ENCODE data around the gene ITGA11. TPM values are rescaled to one million over a fixed set of nuclear protein-coding genes. Genes with fewer than 3 reads are reported as not detected.

ITGA11 gene
- total RNA-seq, 1 donor from 2014 or later, result 7.0 TPM

DNA sequence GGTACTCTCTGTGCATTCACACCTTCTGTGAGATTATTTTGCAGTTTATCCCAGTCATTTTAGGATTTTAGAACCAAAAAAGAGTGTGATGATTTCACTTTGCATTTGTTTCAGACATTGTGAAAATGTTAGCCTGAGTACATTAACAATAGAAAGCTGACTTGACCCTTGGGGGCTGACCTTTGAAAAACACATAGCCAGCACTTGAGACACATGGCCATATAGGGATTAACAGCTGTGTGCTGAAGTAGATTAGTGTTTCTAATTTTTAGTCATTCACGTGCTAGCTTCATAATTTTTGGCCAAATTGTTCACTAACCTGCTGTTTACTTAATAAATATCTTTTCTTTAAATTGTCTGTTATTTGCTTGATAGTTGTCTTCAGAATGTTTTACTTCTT lies 151.0 kb downstream of the ITGA11 start:
- no peak for DNase-seq (ENCODE audit: low read depth)
- H3K27me3 ChIP-seq (ENCODE audit: control insufficient read depth, insufficient read depth, low read length), result no peaks in the 10 kb centered on the region
- H3K36me3 ChIP-seq (ENCODE audit: control insufficient read depth, insufficient read depth, low read length), result no peaks in the 10 kb centered on the region
- TF ChIP-seq CTCF (IDR thresholded peaks at IDR 0.05; ENCODE audit: insufficient read depth, low read length, poor library complexity, severe bottlenecking), result no peak
- no peak overlapping the region for H3K4me3 ChIP-seq (ENCODE audit: low read depth, low read length)

- no peaks in the 10 kb centered on the region for H3K36me3 ChIP-seq (ENCODE audit: control insufficient read depth, insufficient read depth, low read length)
- no peak for TF ChIP-seq CTCF (IDR thresholded peaks at IDR 0.05; ENCODE audit: insufficient read depth, low read length, poor library complexity, severe bottlenecking)
- DNase-seq (ENCODE audit: low read depth), result no peak
- H3K27me3 ChIP-seq (ENCODE audit: control insufficient read depth, insufficient read depth, low read length), result no peaks in the 10 kb centered on the region
- peak overlapping the region; percentile 95 for H3K4me3 ChIP-seq (ENCODE audit: low read depth, low read length)
These were observed 151.9 kb downstream of the ITGA11 start for GRCh38 chr15:68279779-68280753.

GRCh38 chr15:68278595-68279405 lies 153.2 kb downstream of the ITGA11 start:
- DNase-seq (ENCODE audit: low read depth), result no peak

DNA sequence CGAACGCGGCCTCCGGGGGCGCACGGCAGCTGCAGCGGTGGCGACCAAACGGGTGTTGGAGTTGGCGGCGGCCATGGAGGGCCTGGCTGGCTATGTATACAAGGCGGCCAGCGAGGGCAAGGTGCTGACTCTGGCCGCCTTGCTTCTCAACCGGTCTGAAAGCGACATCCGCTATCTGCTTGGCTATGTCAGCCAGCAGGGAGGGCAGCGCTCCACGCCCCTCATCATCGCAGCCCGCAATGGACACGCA lies 153.7 kb downstream of the ITGA11 start:
- TF ChIP-seq CTCF (IDR thresholded peaks at IDR 0.05; ENCODE audit: insufficient read depth, low read length, poor library complexity, severe bottlenecking), result peak; percentile 38
- no peak for DNase-seq (ENCODE audit: low read depth)

More at GRCh38 chr15:68278595-68279405, 153.2 kb downstream of the ITGA11 start:
- peak overlapping the region; percentile 95 for H3K4me3 ChIP-seq (ENCODE audit: low read depth, low read length)
- no peak for TF ChIP-seq CTCF (IDR thresholded peaks at IDR 0.05; ENCODE audit: insufficient read depth, low read length, poor library complexity, severe bottlenecking)
- no peaks in the 10 kb centered on the region for H3K36me3 ChIP-seq (ENCODE audit: control insufficient read depth, insufficient read depth, low read length)
- no peaks in the 10 kb centered on the region for H3K27me3 ChIP-seq (ENCODE audit: control insufficient read depth, insufficient read depth, low read length)

DNA sequence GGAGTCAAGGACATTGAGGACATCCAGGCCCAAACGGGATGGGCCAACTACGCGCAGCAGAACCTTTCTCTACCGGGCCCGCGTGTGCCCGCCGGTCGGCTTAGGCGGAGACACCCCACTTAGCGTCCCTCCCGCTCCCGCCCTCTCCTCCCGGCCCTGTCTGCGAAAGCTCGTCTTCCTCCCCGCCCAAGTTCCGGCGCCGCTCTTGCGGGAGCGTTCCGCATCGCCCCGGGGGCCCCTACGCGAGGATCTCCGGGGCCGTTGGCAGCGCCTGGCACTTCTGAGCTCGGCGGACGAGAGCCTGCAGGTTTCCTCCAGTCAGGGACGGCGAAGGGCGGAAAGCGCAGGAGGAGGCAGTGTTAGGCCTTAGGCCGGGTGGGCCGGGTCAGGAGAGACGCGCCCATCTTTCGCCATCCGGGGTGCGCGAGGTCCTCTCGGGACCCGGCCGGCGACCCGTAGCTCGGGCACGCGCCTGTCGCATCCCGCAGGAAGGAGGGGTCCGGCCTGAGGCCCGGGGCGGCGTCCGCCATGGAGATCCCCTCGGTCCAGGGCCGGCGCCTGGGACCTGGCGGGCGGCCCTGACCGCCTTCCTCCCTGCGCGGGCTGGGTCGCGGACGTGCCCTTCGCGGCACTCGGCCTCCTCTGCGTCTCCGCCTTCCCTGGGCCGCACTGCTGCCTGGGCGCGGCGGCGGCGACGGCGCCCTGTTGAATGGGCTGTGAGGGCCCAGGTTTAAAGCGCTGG lies 154.2 kb downstream of the ITGA11 start, which contains the start of gene FEM1B:
TSS of gene FEM1B (plus strand) at position 143 of the 742 bp plus-strand sequence. CDS start 673 bp downstream, outside the sequence.
- Histone ChIP-seq H3K36me3 (ENCODE audit: control insufficient read depth, insufficient read depth, low read length) (no peaks in the 10 kb centered on the region), H3K27me3 (ENCODE audit: control insufficient read depth, insufficient read depth, low read length) (no peaks in the 10 kb centered on the region), H3K4me3 (ENCODE audit: low read depth, low read length) (peak within 1 kb of the TSS; percentile 95)
- DNase-seq (ENCODE audit: low read depth), result peak; percentile 50
- no peak for TF ChIP-seq CTCF (IDR thresholded peaks at IDR 0.05; ENCODE audit: insufficient read depth, low read length, poor library complexity, severe bottlenecking)

More for the DNA sequence above, 153.7 kb downstream of the ITGA11 start:
- no peaks in the 10 kb centered on the region for H3K36me3 ChIP-seq (ENCODE audit: control insufficient read depth, insufficient read depth, low read length)
- H3K4me3 ChIP-seq (ENCODE audit: low read depth, low read length), result peak overlapping the region; percentile 95
- no peaks in the 10 kb centered on the region for H3K27me3 ChIP-seq (ENCODE audit: control insufficient read depth, insufficient read depth, low read length)
